ENCODE data around the gene BUD31.
"Not testable (repeated sequence)": the region's sequence is repeated elsewhere in the genome, so short reads cannot be mapped to it uniquely, and the experiment has no call there.

BUD31 gene

DNA sequence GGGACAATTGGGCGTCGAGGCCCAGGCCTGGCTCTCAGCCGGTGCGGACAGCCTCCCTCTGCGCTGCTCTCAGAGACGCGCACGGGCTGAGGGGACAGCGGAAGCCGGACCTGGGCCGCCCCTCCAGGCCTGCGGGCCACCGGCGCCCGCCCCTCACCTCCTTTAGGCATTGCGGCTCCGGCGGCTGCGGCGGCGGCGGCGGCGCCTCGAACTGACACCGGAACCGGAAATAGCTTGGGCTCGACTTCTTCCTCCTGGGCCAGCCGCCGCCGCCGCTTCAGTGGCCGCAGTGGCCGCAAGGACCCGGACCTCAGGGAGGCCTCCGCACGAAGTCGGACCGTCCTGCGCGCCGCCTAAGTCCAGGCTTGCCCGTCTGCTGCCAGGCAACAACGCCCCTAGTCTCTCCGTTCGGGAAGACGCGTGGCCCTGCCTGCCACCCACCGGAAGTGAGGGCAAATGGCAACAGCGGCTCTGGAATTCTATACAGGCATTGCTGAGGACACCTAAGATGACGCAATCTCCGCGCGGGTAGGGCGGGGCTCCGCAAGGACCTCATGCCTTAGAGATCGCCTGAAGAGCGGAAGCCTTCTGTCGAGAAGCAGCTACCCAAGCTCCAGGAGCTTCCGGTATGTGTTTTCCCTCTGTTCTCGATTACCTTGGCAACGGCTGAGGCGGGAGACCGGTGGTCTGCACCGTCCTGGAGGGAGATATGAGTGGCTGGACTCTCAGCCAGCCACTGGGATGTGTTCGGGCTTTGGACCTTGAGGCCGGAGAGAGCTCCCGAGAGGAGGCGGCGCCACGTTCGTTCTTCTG lies at the start of gene BUD31, which contains the start of gene PDAP1:
TSS of gene BUD31 (plus strand) at position 591 of the 813 bp plus-strand sequence. CDS start 2,124 bp downstream, outside the sequence.
TSS of gene PDAP1 (minus strand) at position 219 of the 813 bp plus-strand sequence. CDS start at position 170, 49 bp downstream.
- peak; percentile 93 for DNase-seq

DNA sequence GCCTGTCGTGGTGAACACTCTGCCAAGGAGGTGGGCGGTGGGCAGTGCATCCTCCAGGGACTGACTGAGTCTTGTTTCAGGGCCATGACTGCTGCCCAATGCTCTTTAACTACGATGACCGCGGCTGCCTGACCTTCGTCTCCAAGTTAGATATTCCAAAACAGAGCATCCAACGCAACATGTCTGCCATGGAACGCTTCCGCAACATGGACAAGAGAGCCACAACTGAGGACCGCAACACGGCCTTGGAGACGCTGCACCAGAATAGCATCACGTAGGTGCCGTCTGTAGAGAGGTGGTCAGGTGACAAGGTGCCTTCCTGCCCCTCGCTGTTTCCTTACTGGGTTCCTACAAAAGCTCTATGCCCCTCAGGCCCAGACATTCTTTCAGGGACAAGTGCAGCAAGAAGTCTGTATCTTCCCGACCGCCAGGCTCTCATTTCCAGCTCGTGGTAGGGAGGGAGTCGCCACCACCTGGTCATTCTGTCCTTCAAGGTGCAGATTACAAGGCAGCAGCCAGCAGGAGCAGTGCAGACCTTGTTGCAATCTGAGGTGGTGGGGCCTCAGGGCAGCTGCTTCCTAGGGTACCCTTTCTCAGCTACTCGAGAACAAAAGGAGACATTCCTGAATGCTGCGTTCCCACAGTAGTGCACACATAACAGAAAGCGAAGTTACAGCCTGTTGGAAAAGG lies 49.2 kb upstream of the BUD31 start:
- no peak for DNase-seq

DNA sequence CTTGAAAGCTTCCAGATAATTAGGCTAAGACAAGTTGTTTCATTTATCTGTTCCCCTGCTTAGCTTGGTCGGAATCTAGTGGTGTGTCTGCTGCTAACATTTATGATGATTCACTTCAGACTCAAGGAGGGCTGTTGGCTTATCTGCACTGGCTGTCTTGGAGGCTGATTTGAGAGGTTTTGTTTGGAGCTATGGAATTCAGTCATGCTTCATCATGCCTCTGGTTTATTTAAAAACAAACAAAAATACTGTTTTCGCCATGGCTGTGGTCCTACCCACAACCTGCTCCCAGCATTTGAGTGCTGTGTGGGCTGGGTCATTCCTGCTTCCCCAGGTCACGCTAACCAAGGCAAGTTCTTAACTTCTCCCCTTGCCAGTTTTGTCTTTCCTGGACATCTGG lies 46.0 kb upstream of the BUD31 start:
- DNase-seq: no peak

DNA sequence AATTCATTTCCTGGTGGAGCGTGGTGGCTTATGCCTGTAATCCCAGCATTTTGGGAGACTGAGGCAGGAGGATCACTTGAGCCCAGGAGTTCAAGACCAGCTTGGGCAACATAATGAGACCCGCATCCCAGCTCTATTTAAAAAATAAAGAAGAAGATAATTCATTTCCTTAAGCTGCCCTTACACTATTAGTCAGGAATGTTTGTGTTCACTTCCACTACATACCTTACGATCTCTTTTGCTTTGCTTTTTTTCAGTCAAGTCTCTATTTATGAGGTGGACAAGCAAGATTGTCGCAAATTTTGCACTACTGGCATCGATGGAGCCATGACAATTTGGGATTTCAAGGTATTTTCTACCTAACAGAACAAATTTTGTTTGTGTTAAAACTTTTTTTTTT lies 45.5 kb upstream of the BUD31 start:
- no peak for DNase-seq

DNA sequence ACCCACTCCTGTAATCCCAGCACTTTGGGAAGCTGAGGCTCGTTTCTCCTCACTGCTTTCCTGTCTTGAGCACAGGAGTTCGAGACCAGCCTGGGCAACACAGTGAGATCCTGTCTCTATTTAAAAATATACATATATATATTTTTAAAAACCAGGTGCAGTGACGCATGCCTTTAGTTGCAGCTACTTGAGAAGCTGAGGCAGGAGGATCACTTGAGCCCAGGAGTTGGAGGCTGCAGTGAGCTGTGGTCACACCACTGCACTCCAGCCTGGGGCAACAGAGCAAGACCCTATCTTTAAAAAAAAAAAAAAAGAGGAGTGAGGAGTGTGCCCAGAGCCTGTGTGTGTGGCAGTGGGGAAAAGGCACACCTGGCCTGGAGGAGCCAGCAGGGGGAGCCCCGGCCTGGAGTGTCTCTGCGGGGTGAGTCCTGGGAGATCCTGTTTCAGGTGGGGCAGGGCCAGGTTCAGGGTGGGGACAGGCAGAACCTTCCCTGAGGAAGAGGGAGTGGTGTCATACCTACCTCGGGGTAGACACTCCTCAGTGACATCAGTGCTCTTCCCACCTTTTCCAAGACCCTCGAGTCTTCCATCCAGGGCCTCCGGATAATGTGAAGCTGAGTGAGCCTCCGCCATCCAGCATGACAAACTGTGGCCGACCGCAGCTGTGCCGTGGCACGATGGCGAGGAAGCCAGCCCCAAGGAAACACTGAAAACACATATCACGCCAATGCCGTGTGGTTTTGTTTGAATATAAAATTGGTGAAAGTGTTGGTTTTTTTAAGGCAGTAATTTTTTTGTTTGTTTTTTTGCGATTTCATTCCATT lies 43.2 kb upstream of the BUD31 start:
- peak; percentile 37 for DNase-seq

DNA sequence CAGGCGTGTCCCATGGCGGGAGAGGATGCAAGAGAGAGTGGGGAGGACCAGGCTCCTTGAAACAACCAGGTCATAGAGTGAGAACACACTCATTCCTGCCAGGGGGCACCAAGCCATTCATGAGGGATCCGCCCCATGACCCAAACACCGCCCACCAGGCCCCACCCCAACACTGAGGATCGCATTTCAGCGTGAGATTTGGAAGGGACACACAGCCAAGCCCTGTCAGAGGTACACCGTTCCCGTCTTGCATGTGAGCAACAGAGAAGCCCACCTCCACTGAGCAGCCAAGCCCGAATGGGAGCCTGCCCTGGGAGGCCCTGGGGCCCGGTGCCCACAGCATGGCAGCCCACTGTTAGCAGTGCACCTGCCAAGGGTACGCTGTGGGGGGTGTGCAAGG lies 42.1 kb upstream of the BUD31 start:
- no peak for DNase-seq

DNA sequence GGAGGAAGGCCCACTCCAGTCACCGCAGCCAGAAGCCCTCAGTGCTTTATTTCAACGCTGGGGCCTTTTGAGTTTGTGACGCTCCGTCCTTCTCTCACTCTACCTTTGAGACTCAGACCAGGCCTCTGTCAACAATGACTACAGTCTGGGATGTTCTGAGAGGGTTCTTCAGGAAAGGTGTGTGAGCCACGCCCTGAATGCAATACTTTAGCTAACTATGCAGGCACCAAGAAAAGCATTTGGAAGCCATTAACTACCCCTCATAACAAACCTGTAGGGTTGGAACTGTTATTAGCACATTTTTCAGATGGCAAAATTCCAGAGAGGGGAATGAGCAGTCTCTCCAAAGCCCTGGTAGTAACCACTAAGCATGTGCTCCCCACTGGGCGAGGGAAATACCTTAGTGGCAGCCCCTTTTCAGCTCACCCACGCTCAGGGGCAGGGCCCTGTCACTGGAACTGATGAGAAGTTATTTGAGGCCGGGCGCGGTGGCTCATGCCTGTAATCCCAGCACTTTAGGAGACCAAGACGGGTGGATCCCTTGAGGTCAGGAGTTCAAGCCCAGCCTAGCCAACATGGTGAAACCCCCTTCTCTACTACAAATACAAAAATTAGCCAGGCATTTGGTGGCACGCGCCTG lies 39.9 kb upstream of the BUD31 start:
- no peak for DNase-seq

DNA sequence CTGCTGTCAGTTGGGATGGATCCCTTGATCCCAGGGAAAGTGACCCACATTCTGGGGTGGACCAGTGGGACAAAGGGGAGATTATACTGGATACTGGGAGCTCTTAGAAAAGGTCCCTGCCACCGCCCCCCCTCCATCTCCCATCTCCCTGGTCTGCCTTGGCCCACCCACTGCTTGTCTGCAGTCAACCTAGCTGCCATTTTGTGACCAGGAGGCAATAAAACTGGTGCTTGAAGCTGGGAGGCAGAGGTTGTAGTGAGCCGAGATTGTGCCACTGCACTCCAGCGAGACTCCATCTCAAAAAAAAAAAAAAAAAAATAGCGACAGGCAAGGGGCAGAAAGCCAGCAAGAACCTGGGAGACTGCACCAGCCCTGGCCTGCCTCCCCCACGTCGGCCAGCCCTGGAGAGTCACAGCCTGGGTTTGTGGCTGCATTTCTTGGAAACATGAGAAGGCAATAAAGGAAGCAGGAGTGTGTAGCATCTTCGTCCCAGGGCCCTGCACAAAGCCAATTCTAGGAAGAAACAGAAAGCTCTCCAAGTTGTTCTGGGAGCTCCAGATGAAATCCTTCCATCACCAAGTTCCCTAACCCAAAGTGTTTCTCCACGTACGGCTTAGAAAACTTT lies 38.9 kb upstream of the BUD31 start:
- DNase-seq: no peak

DNA sequence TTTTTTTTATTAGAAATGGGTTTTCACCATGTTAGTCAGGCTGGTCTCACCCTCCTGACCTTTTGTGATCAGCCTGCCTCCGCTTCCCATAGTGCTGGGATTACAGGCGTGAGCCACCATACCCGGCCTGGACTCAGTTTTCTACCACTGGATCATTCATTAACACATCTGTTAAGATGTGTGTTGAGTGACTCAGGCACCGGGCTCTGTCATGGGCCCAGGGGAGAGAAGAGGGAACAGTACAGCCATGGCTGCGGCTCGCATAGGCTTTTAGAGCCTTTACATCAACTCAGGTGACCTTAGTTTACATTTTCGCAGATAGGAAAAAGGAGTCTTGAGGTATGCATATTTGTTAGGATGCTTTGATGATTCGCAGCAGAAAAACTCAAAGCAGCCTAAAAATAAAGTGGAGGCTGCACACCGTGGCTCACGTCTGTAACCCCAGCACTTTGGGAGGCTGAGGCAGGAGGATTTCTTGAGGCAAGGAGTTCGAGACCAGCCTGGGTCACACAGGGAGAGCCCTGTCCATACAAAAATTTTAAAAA lies 37.3 kb upstream of the BUD31 start:
- no peak for DNase-seq

DNA sequence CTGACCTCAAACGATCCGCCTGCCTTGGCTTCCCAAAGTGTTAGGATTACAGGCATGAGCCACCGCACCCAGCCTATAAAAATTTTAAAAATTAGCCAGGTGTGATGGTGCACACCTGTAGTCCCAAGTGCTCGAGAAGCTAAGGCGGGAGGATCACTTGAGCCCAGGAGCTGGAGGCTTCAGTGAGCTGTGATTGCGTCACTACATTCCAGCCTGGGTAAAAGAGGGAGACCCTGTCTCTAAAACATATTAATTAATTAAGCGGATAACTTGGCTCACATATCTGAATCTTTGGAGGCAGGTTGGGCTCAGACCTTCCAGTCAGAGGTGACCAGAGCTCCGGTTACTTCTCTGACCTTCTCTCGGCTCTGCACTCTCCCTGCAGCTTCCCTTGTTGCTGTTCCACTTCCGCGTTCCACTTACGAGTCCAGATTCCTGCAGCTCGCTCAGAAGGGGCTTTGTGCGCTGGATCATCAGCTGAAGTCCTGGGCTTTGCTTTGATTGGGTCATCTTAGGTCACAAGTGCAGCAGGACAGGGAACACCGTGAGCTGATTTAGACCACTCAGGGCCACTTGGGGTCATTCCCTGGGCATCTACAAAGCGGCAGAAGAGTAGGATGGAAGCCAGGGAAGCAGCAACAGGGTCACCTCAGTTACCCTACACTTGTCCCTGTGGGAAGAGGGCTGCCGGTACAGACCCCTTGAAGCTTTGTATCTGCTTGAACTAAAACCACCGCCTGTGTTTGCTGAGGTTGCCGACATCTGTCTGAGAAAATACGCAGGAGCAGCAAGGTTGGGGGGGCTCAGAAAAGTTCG lies 36.3 kb upstream of the BUD31 start:
- DNase-seq: no peak

DNA sequence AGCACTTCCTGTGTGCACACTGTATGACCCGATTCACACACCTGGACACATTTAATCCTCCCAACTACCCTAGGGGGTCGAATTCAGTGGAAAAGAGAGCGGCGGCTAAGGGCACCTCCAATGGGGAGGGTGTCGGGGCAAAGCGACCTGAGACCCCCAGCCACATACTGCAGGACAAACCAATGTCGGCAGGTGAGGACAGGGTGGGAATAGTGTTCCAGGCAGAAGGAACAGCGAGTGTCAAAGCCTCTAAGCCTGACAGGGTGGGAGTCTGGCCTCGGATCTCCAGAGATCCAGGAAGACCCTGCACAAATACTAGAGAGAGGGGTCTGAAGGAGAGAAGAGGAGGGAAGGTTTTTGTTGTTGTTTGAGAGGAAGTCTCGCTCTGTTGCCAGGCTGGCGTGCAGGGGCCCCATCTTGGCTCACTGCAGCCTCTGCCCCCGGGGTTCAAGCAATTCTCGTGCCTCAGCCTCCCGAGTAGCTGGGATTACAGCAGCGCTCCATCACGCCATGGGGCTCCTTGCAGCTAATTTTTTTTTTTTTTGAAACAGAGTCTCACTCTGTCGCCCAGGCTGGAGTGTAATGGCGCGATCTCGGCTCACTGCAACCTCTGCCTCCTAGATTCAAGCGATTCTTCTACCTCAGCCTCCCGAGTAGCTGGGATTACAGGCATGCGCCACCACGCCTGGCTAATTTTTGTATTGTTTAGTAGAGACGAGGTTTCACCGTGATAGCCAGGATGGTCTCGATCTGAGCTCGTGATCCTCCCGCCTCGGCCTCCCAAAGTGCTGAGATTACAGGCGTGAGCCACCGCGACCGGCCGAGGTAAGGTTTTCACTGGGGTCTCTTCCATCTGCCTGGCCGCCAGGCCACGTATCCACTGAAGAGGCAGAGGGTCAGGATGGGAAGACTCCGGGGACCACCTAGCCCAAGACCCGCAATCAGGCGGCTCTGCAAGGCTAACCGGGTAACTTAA lies 35.4 kb upstream of the BUD31 start:
- no peak for DNase-seq

DNA sequence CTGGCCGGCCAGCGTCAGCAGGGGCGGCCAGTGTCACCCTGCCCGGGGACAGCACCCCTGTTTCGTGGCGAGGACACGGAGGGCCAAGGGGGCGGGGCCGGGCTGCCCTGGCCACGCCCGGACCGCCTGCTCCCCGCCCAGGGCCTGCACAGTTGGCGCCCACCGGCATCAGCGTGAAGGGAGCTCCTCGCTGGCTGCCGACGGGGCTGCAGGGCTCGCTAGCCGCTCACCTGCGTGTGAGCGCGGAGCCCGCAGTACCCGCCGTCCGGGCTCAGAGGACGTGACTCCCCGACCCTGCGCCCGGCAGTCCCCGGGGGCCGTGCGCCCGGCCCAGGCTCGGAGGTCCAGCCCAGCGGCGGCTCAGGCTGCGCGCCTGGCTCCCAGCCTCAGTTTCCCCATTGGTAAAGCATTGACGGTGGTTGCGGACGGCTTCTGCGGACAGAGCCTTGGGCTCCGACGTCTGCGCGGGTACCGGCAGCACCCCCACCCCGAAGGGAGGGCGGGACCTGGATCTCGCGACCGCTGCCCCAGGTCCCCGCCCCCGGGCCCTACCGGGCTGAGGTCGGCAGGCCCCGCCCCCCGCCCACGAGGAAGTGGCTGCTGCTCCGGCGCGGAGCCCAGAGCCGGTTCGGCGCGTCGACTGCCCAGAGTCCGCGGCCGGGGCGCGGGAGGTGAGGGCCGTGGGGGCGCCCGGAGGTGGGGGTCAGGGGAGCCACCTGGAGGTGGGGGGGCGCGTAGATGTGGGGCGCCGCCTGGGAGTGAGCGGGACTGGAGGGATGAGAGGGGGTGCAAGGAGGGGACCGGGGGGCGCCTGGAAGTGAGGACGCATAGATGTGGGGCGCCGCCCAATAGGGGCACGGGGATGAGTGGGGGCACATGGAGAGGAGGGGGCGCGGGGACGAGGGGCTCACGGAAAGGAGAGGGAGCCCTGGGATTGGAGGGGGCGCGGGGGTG lies 34.4 kb upstream of the BUD31 start, which contains the start of gene ARPC1B:
TSS of gene ARPC1B (plus strand) at position 620 of the 954 bp plus-strand sequence. CDS start 10,985 bp downstream, outside the sequence.
- peak; percentile 86 for DNase-seq

DNA sequence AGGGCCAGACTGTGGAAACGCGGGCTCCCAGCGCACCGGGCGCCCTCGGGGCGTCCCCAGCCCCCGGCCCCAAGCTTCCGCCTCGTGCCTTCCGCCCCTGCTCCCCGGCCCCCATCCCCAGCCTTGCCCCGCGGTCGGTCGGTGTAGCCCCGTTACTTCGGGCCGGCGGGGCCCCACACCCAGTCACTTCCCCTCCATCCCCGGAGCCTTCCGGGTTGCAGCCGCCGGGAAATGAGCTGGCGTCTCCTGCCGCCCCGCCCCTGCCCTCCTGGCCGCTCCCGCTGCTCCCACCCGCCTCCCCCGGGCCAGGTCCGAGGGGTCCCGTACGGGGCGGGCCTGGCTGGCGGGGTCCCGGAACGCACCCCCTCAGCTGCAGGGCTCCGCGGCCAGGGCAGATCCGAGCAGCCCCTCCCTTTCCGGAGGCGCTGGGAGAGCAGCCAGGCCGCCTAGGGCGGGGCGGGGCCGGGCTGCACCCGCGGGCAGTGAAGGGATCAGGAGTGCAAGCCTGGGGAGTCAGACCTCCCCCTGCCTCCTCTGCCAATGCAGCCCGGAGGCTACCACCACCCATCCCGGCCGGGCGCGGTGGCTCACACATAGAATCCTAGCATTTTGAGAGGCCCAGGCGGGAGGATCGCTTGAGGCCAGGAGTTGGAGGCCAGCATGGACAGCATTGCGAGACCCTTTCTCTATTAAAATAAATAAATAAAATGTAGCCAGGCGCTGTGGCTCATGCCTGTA lies 33.5 kb upstream of the BUD31 start:
- peak; percentile 71 for DNase-seq

DNA sequence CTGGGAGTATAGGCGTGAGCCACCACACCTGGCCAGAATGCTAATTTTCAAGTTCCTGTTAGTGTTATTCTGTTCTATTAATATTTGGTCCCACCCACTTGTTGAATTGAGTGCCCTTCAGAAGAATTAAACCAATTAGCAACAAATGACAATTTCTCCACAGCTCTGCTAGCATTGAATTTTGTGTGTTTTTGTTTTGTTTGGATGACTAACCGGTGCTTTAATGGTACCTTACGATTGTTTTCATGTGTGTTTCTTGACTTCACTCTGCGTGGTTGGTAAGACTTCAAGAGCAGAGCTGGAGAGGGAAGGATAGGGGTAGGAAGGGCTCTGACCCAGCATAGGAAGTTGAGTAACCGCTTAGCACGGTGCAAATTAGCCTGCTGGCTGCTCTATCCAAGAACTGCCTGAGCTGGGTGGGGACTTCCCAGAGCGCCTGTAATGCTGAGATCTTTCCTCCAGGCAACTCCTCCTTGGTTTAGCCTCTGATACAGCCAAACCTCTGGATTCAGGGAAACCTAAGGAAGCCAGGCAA lies 29.7 kb upstream of the BUD31 start:
- peak; percentile 55 for DNase-seq

DNA sequence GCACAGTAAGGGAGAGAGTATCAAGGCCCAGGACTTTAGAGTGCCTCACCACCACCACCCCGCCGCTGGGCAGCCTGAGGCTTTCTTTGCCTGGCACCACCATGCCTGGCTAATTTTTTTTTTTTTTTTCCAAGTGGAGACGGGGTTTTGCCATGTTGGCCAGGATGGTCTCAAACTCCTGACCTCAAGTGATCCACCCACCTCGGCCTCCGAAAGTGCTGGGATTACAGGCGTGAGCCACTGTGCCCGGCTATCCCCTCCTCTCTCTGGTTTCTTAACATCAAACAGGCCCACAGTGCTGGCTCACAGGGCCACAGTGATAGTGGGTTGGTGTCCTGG lies 29.1 kb upstream of the BUD31 start:
- not testable (repeated sequence) for DNase-seq

DNA sequence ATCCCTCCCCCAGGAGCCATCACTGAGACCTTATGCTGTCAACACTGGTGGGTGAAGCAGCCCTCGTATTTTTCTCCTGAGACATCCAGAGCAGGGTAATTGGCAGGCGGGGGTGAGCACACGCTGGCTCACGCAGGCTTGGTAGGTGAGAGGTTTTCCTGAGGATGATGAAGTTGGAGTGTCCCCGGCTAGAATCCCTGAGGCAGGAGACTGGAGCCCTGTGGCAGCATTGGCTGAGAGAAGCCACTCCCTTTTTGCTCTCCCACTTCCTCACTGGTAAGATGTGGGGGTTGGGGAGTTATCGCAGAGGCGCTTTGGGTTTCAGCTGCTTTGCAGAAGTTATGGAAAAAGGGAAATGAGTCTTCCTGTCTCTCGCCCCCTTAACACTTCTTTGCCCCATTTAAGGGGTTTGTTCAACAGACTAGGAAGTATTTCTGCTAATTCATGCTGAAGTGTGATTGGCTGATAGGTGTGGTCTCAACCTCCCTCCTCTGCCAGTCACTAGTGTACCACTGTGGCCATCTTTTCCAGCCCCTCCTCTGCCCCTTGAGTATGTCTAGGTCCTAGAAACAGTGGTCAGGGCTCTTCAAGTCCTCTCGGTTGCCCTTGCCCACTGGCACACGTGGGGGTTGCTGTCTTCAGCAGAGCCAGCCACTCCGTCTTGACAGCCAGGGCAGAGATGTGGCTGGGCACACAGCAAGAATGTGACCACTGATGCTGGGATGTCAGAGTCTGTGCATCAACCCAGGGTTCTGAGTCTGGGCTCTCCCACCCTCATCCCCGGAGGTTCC lies 28.5 kb upstream of the BUD31 start:
- DNase-seq: peak; percentile 54

Data from stimulated activated CD4-positive, alpha-beta T cell treated with anti-CD3 and anti-CD28 coated beads, Interleukin-1b, Interleukin-23, amount 100 ng/mL, for 48 hours (primary cell).